Measurements from ENCODE around the gene LIM2.

DNA sequence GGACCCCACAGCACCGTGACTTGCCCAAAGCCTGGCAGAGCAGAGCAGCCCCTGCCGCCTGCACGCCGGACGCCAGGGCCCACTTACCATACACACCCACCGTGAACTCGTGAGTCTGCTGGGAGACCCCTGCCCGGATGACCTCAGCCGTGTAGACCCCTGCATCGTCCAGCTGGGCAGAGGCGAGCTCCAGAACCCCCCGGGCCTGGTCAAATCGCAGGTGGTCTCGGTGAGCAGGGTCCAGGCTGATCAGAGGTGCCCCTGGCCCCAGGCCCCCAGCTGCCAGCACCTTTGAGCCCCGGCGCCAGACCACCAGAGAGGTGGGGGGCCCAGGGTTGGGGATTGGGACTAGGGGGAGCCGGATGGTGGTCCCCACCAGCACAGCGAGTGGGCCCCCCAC lies 46.7 kb downstream of the LIM2 start:
- TF ChIP-seq, protein P1, sequence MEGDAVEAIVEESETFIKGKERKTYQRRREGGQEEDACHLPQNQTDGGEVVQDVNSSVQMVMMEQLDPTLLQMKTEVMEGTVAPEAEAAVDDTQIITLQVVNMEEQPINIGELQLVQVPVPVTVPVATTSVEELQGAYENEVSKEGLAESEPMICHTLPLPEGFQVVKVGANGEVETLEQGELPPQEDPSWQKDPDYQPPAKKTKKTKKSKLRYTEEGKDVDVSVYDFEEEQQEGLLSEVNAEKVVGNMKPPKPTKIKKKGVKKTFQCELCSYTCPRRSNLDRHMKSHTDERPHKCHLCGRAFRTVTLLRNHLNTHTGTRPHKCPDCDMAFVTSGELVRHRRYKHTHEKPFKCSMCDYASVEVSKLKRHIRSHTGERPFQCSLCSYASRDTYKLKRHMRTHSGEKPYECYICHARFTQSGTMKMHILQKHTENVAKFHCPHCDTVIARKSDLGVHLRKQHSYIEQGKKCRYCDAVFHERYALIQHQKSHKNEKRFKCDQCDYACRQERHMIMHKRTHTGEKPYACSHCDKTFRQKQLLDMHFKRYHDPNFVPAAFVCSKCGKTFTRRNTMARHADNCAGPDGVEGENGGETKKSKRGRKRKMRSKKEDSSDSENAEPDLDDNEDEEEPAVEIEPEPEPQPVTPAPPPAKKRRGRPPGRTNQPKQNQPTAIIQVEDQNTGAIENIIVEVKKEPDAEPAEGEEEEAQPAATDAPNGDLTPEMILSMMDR (conservative IDR thresholded peaks at IDR 0.05; ENCODE audit: low read length): no peak
- TF ChIP-seq EZH2phosphoT487 (IDR thresholded peaks at IDR 0.05; ENCODE audit: borderline replicate concordance, low read depth, low read length): no peak
